Stimulated activated CD8-positive, alpha-beta memory T cell treated with anti-CD3 and anti-CD28 coated beads, Interleukin-7, amount 100 ng/mL, for 48 hours (primary cell): Measurements from ENCODE around the gene TIGD6.
A peak's percentile ranks its signal among the peaks of the same experiment; 100 is the strongest.
"Not testable (repeated sequence)": the region's sequence is repeated elsewhere in the genome, so short reads cannot be mapped to it uniquely, and the experiment has no call there.

ENCODE experiments used
- DNase-seq, 2 donors: peaks; one replicate each; pipeline ENCODE4 v3.0.0-alpha.2; 2020; ENCODE audit warnings: low read depth in 1 of 2; ENCODE audit errors: extremely low read depth in 1 of 2

Gene TIGD6

GRCh38 chr5:150000256-150000989 is at the start of gene TIGD6, which contains the start of gene HMGXB3:
Gene TIGD6 (minus strand): TSS chr5:150000654. CDS start chr5:149996348, 4,306 bp downstream.
Gene HMGXB3 (plus strand): TSS chr5:150000739. CDS start chr5:150004853, 4,114 bp downstream.
- peak; percentile 89 to 94 for DNase-seq

GRCh38 chr5:150046031-150046430 is 45.6 kb upstream of the TIGD6 start:
- DNase-seq, result no peak

DNA sequence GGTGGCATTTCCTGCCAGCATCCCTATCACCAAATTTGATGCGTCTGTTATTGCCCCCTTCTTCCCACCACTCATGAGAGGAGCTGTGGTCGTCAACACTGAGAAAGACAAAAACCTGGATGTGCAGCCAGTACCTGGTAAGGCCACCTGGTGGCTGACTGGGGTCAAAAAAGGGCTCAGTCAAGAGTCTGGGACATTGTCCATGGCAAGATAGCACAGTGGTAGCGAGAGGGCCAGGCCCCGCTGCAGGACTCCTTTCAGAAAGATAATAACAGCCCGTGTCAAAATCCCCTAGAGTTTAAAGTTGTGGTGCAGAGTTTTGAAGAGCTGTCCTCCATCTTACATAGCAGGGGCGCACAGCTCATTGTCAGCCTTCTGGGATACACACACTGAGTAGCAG is 45.1 kb upstream of the TIGD6 start:
- DNase-seq, result no peak

DNA sequence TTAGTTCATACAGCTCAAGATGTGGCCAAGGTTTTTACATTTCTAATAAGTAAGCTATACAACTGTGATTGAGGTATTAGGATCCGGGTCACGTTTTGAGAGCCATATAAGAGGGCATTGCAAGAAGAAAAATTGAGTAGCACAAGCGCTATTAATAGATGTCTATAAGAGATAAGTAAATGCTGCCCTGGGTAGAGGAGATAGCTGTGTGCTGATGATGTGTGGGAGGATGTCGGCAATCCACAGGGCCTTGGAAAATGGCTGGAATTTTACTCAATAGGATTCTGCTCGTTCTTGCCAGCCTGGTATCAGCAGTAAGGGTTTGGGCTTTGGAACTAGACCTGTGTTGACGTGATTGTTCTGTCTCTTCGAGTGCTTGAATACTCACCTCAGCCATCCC is 44.3 kb upstream of the TIGD6 start:
- DNase-seq, result no peak

GRCh38 chr5:150044329-150044681 is 43.9 kb upstream of the TIGD6 start:
- no peak for DNase-seq

DNA sequence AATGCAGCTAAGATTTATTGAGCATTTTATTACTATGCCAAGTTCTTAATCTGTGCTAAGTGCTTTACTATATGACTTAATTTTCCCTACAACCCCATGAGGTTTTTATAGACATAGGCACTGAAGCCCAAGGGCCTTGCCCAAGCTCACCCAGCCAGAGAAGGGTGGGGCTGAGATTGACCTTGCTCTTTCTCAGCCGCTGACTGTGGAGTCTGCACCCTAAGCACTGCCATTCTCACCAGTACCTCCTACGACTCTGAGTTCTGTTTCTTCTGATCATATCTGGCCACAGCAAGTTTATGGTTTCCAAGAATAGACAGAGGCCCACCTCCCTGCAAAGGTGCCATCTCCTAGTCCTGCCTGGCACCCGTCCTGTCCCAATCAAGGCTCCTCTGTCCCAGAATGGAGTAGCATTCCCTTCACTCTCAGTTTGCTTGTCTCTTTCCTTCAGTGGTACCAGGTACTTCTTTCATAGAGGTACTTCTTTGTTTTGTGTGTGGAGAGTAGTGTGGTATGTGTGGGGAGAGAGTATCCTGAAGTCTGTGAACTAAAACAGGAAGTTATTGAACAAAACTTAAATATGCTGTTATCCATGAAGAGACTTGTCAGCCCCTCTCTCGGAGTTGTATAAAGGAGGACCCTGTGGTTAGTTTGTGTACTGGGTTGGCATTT is 43.3 kb upstream of the TIGD6 start:
- no peak for DNase-seq

DNA sequence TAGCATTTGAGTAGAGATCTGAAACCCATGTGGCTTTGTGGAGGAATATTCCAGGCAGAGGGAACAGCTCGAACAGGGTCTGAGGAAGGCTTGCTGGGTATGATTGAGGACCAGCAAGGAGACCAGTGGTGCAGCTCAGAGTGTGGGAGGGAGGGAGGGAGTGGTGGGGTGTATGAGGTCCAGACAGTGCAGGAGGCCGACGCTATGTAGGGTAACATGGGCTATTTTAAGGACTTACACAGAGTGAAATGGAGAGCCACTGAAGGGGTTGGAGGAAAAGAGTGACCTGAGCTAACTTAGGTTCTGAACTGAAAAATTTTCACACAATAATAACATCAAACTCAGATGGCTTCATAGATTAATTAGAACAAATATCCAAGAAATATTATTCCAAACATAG is 42.0 kb upstream of the TIGD6 start:
- no peak for DNase-seq

DNA sequence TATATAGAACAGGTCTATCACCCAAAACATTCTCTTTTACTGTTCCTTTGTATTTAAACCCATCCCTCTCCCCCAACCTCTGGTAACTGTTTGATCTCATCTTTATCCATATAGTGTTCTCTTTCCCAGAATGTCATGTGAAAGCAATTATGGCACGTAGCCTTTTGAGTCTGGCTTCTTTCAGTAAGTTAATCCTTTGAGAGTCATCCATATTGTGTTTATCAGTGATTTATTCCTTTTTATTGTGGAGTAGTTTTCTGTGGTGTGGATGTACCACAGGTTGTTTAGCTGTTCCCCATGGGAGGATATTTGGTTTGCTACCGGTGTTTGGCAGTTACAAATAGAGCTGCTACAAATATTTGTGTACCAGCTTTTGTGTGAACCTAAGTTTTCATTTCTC is 38.1 kb upstream of the TIGD6 start:
- no peak for DNase-seq

GRCh38 chr5:150036513-150036912 is 36.1 kb upstream of the TIGD6 start:
- no peak for DNase-seq

DNA sequence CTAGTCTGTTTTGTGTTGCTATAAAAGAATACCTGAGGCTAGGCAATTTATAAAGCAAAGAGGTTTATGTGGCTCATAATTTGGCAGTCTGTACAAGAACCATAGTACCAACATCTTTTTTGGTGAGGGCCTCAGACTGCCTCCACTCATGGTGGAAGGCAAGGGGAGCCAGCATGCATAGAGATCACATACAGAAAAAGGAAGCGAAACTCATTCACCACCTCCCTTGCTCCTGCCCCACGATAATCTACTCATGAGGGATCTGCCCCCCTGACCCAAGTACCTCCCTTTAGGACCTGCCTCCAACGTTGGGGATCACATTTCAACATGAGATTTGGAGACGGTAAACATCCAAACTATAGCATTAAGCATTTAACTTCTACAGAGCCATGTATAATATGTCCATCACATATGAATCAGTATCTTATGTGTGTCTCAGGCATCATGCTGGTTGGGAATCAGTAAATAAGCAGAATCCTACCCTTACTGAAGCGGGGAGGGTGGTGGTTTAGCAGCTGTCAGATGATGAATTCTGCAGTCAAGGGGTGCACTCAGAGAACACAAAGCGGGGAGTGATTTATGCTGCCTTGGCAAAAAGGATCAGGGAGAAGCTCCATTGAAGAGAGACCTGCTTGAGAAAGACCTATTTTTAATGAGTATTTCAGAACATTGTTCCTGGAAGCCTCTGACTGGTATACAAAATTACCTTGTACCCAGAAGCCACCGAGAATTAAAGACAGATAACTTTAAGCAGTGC is 34.9 kb upstream of the TIGD6 start:
- DNase-seq, result no peak

DNA sequence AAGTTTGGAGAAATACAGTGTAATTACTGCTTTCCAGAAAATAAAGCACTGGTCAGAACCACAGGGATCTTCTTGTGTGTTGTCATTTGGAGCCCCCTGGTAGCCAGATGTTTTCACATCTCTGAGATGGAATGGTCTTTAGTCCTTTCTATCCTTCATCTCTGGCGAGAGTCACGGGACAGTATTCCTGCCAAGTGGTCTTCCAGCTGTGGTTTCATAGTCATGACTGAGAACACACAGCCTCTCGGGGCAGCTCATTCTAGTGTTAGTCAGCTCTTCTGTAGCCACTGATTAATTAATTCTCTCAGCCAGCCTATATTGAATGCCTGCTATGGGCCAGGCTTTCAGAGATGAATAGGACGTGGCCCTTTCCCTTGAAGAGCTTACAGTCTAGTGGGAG is 34.2 kb upstream of the TIGD6 start:
- no peak for DNase-seq

- DNase-seq, result no peak
These were observed 32.9 kb upstream of the TIGD6 start for GRCh38 chr5:150033334-150033733.

GRCh38 chr5:150028047-150028446 is 27.6 kb upstream of the TIGD6 start:
- not testable (repeated sequence) for DNase-seq

DNA sequence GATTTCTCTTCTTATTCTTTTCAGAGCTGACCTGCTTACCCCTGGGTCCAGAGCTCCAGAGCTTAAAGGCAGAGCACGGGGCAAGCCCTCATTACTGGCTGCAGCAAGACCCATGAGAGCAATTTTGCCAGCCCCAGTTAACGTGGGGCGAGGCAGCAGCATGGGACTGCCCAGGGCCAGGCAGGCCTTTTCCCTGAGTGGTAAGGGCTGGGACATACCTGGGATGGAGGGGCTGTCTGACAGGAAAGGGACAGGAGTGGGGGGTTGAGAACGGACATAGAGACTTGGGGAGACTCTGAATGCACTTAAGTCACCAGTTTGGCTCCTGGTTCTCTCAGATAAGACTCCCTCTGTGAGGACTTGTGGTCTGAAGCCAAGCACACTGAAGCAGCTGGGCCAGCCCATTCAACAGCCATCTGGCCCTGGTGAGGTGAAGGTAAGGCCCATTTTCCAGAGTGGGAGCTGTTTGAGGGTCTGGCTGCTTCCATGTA is 26.3 kb upstream of the TIGD6 start:
- DNase-seq, result no peak

GRCh38 chr5:150024346-150024984 is 24.0 kb upstream of the TIGD6 start:
- no peak for DNase-seq

- no peak for DNase-seq
These were observed 22.7 kb upstream of the TIGD6 start for GRCh38 chr5:150023136-150023535.

DNA sequence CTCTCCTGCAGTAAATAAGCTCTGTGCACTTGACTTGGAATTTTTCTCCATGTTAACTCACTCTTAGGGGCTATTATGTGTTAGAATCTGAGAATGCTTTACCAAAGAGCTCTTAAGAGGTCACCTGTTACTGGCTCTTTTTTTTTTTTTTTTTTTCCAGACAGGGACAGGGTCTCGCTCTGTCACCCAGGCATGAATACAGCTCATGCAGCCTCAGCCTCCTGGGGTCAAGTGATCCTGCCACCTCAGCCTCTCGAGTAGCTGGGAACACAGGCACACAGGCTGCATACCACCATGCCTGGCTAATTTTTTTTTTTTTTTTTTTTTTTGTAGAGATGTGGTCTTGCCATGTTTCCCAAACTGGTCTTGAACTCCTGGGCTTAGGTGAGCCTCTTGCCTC is 22.2 kb upstream of the TIGD6 start:
- no peak for DNase-seq

DNA sequence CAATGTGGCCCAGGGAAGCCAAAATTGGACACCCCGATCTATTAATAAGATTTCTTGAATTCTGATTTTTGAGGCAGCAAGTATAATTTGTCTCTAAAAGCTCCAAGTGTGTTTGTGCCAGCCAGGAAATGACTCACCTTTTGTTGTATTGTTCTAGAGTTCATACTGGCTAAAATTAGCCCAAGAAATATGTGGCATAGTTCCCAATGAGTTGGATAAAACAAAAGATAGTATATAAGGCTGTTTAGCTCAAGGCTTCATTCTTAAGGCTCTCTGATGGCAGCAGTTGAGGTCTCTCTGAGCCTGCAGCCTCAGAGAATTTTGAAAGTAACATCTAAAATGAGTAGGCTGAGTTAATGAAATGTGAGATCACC is 21.7 kb upstream of the TIGD6 start:
- DNase-seq, result no peak

DNA sequence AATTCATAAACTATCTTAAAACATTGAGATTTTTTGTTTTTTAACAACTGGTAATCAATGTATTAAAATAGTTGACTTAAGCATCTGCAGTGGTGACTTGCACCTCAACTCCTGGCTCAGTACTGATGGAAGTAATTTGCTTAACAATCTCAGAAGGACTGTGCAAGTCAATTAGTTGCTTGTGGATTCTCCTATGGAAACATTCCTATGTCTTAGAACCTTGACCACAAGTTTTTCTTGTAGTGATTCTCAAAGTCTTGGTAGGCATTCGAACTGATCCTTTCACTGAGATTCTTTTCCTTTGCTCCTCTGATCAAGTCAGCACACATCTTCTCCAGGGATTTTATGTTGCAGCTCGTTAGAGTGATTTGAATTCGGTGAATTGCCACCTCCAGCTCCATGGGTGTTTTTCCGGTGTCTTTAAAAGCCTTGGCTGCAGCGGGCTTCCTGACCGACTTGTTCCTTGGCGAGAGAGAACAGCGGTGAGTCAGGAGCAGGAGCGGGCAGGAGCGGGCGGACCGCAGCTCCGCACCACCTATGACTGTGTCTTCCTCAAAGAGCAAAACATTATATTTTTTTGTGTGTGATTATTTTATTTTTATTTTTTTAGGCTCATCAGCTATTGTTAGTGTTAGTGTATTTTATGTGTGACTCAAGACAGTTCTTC is 21.2 kb upstream of the TIGD6 start:
- no peak for DNase-seq

- DNase-seq, result no peak
These were observed 19.8 kb upstream of the TIGD6 start for GRCh38 chr5:150020249-150020648.
